HG03558 (cell line): Measurements from ENCODE around the gene SHQ1.
"Not testable (repeated sequence)": the region's sequence is repeated elsewhere in the genome, so short reads cannot be mapped to it uniquely, and the experiment has no call there.

Experiments
- ATAC-seq: cut with Tn5 transposase; IDR thresholded peaks from one replicate; pipeline ENCODE4 v1.9.1; 2021; ENCODE audit warnings: moderate number of reproducible peaks; ENCODE audit not compliant: unreplicated experiment; ENCODE audit errors: extremely low read depth

Gene SHQ1

GRCh38 chr3:72804361-72804760, 43.9 kb downstream of the SHQ1 start:
- no peak for ATAC-seq

GRCh38 chr3:72803573-72803972, 44.7 kb downstream of the SHQ1 start:
- no peak for ATAC-seq

- no peak for ATAC-seq
Measured at GRCh38 chr3:72802001-72802400, 46.2 kb downstream of the SHQ1 start.

GRCh38 chr3:72800869-72801268, 47.4 kb downstream of the SHQ1 start:
- ATAC-seq = no peak

GRCh38 chr3:72798552-72799195, 49.6 kb downstream of the SHQ1 start:
- ATAC-seq = no peak

GRCh38 chr3:72797773-72798543, 50.3 kb downstream of the SHQ1 start:
- no peak for ATAC-seq

- ATAC-seq = no peak
Measured at GRCh38 chr3:72794079-72794478, 54.2 kb downstream of the SHQ1 start.

GRCh38 chr3:72791161-72791560, 57.1 kb downstream of the SHQ1 start:
- no peak for ATAC-seq

- no peak for ATAC-seq
Measured at GRCh38 chr3:72789786-72790185, 58.5 kb downstream of the SHQ1 start.

GRCh38 chr3:72788232-72788631, 60.0 kb downstream of the SHQ1 start:
- ATAC-seq = not testable (repeated sequence)

- ATAC-seq = no peak
Measured at GRCh38 chr3:72786668-72787067, 61.6 kb downstream of the SHQ1 start.

GRCh38 chr3:72784226-72784625, 64.0 kb downstream of the SHQ1 start:
- no peak for ATAC-seq

- no peak for ATAC-seq
Measured at GRCh38 chr3:72782521-72782920, 65.7 kb downstream of the SHQ1 start.

- no peak for ATAC-seq
Measured at GRCh38 chr3:72769758-72770540, 78.3 kb downstream of the SHQ1 start.

GRCh38 chr3:72768936-72769335, 79.3 kb downstream of the SHQ1 start:
- no peak for ATAC-seq

GRCh38 chr3:72768481-72768880, 79.8 kb downstream of the SHQ1 start:
- no peak for ATAC-seq

GRCh38 chr3:72768006-72768441, 80.2 kb downstream of the SHQ1 start:
- ATAC-seq = no peak

GRCh38 chr3:72766866-72767265, 81.4 kb downstream of the SHQ1 start:
- no peak for ATAC-seq

GRCh38 chr3:72763751-72764440, 84.3 kb downstream of the SHQ1 start:
- ATAC-seq = no peak

GRCh38 chr3:72761410-72761809, 86.8 kb downstream of the SHQ1 start:
- ATAC-seq = no peak
